Caco-2 (cell line): ENCODE results near the gene SYPL2. TPM values are rescaled to one million over a fixed set of nuclear protein-coding genes. Genes with fewer than 3 reads are reported as not detected.

ENCODE experiments used
- BruUV-seq: library from RNA; stranded (reverse); fragments of 400-500 nt; replicated peaks from 2 replicates; lab custom pipeline; 2021; lab: Mats Ljungman, UMichigan
- CTCF ChIA-PET: fragments of 300-600 bp; sonication (Branson Sonifier 250); formaldehyde crosslinking; loops from one replicate; lab custom pipeline; 2022; ENCODE audit warnings: antibody characterized with exemption; lab: Charles Lee
- POLR2A ChIA-PET: fragments of 300-600 bp; sonication (Branson Sonifier 250); formaldehyde crosslinking; loops from one replicate; lab custom pipeline; 2022; ENCODE audit warnings: antibody characterized with exemption; lab: Charles Lee
- DNase-seq, 2 experiments: peaks; one replicate each; pipeline versions ENCODE4 v3.0.0 to v3.0.0-alpha.2; 2020 to 2022
- H3K27me3 ChIP-seq: replicated peaks from 2 replicates; pipeline ENCODE4 v1.6.0; 2011; ENCODE audit warnings: low read length; ENCODE audit not compliant: control insufficient read depth, insufficient read depth
- H3K36me3 ChIP-seq: 2 replicates; pipeline ENCODE4 v1.5.1; 2011; ENCODE audit warnings: low read length; ENCODE audit not compliant: control insufficient read depth, insufficient read depth
- H3K4me1 ChIP-seq: fragments of 250-450 bp; sonication (Bioruptor Pico); 2 replicates; pipeline ENCODE4 v1.5.1; 2020; ENCODE audit warnings: mild to moderate bottlenecking
- H3K4me3 ChIP-seq: 2 replicates; pipeline ENCODE4 v1.5.1; 2011; ENCODE audit warnings: low read depth, mild to moderate bottlenecking, control low read depth, low read length
- H3K9me3 ChIP-seq: fragments of 250-450 bp; sonication (Bioruptor Pico); 2 replicates; pipeline ENCODE4 v1.5.1; 2020; ENCODE audit warnings: mild to moderate bottlenecking, moderate library complexity
- H3K27ac Mint-ChIP-seq: one replicate; pipeline ENCODE4 v1.8.0; 2022; ENCODE audit warnings: mixed read lengths; ENCODE audit not compliant: unreplicated experiment
- H3K27me3 Mint-ChIP-seq: one replicate; pipeline ENCODE4 v1.8.0; 2022; ENCODE audit warnings: mixed read lengths; ENCODE audit not compliant: insufficient read depth, unreplicated experiment
- H3K36me3 Mint-ChIP-seq: one replicate; pipeline ENCODE4 v1.8.0; 2022; ENCODE audit warnings: mild to moderate bottlenecking, mixed read lengths; ENCODE audit not compliant: insufficient read depth, unreplicated experiment
- H3K4me1 Mint-ChIP-seq: one replicate; pipeline ENCODE4 v1.8.0; 2022; ENCODE audit warnings: low read depth, mixed read lengths; ENCODE audit not compliant: unreplicated experiment
- H3K4me3 Mint-ChIP-seq: one replicate; pipeline ENCODE4 v1.8.0; 2022; ENCODE audit warnings: mild to moderate bottlenecking, moderate library complexity, mixed read lengths; ENCODE audit not compliant: unreplicated experiment
- H3K9me3 Mint-ChIP-seq: one replicate; pipeline ENCODE4 v1.8.0; 2022; ENCODE audit warnings: mixed read lengths; ENCODE audit not compliant: unreplicated experiment
- CTCF ChIP-seq, 2 experiments: fragments of 200-600 bp in 1 of 2; IDR thresholded peaks; 1 replicate in 1 of 2; 2 replicates in 1 of 2; pipeline versions ENCODE4 v1.5.1 to v1.8.0; 2011 to 2022; ENCODE audit warnings: antibody characterized with exemption in 1 of 2, control low read depth in 1 of 2, inconsistent platforms in 1 of 2, low read depth in 1 of 2, low read length in 1 of 2, mild to moderate bottlenecking in 1 of 2, moderate library complexity in 1 of 2; ENCODE audit not compliant: insufficient read depth in 1 of 2, severe bottlenecking in 1 of 2, unreplicated experiment in 1 of 2
- intact Hi-C: fragments of 100-400 bp; cut with micrococcal nuclease; formaldehyde crosslinking; loops from one replicate; pipeline ENCODE4 v1.10.0; 2022; ENCODE audit not compliant: unreplicated experiment
- total RNA-seq: library from RNA; stranded (reverse); gene quantifications from 2 replicates; pipeline ENCODE4 v1.2.3, GENCODE V29; 2022

SYPL2 gene
- total RNA-seq, 1 experiment from 2014 or later: 0.45 TPM

GRCh38 chr1:109474697-109475096, 8.4 kb downstream of the SYPL2 start:
- intact Hi-C loops: no loop called here
- ChIA-PET CTCF (no interaction called here), POLR2A (no interaction called here)
- no peaks in the 10 kb centered on the region for H3K36me3 ChIP-seq
- DNase-seq: no peak
- H3K4me1 ChIP-seq: no peaks in the 10 kb centered on the region
- Mint-ChIP-seq H3K9me3 (no peaks in the 10 kb centered on the region), H3K27me3 (peaks cover 17% of the 10 kb centered on the region), H3K4me3 (no peak overlapping the region), H3K36me3 (no peaks in the 10 kb centered on the region), H3K4me1 (no peaks in the 10 kb centered on the region), H3K27ac (no peak overlapping the region)
- no peaks in the 10 kb centered on the region; the same call in 1 of the 2 replicates for H3K27me3 ChIP-seq
- no peak for TF ChIP-seq CTCF (IDR thresholded peaks at IDR 0.05; ENCODE audit: insufficient read depth in 1 of 2, low read depth in 1 of 2, low read length in 1 of 2, severe bottlenecking in 1 of 2, unreplicated experiment in 1 of 2)
- no peaks in the 10 kb centered on the region for H3K9me3 ChIP-seq
- no TSS peak for BruUV-seq
- H3K4me3 ChIP-seq: no peak overlapping the region

- no peaks in the 10 kb centered on the region for H3K36me3 ChIP-seq
- Mint-ChIP-seq H3K4me3 (no peak overlapping the region), H3K27ac (no peak overlapping the region), H3K9me3 (no peaks in the 10 kb centered on the region), H3K27me3 (peaks cover 17% of the 10 kb centered on the region), H3K4me1 (no peaks in the 10 kb centered on the region), H3K36me3 (no peaks in the 10 kb centered on the region)
- H3K9me3 ChIP-seq: no peaks in the 10 kb centered on the region
- H3K4me1 ChIP-seq: no peaks in the 10 kb centered on the region
- POLR2A ChIA-PET: no interaction called here
- BruUV-seq: no TSS peak
- no peak for DNase-seq
- intact Hi-C loops: no loop called here
- TF ChIP-seq CTCF (IDR thresholded peaks at IDR 0.05; ENCODE audit: insufficient read depth in 1 of 2, low read depth in 1 of 2, low read length in 1 of 2, severe bottlenecking in 1 of 2, unreplicated experiment in 1 of 2): no peak
- CTCF ChIA-PET: no interaction called here
- no peak overlapping the region for H3K4me3 ChIP-seq
- H3K27me3 ChIP-seq: no peaks in the 10 kb centered on the region; the same call in 1 of the 2 replicates
Observed at GRCh38 chr1:109475261-109475660, 8.9 kb downstream of the SYPL2 start.

- no TSS peak for BruUV-seq
- Mint-ChIP-seq H3K4me3 (no peak overlapping the region), H3K27ac (no peak overlapping the region), H3K27me3 (peaks cover 14% of the 10 kb centered on the region), H3K9me3 (no peaks in the 10 kb centered on the region), H3K36me3 (no peaks in the 10 kb centered on the region), H3K4me1 (no peaks in the 10 kb centered on the region)
- no peak for TF ChIP-seq CTCF (IDR thresholded peaks at IDR 0.05; ENCODE audit: insufficient read depth in 1 of 2, low read depth in 1 of 2, low read length in 1 of 2, severe bottlenecking in 1 of 2, unreplicated experiment in 1 of 2)
- Histone ChIP-seq H3K9me3 (no peaks in the 10 kb centered on the region), H3K4me3 (no peak overlapping the region), H3K27me3 (no peaks in the 10 kb centered on the region), H3K4me1 (no peaks in the 10 kb centered on the region), H3K36me3 (no peaks in the 10 kb centered on the region)
- ChIA-PET CTCF (no interaction called here), POLR2A (no interaction called here)
- no peak for DNase-seq
- intact Hi-C loops: no loop called here
Observed at GRCh38 chr1:109476825-109477224, 10.5 kb downstream of the SYPL2 start.
